SK-N-MC (cell line): ENCODE results near the gene PSG11.
"Not testable (repeated sequence)": the region's sequence is repeated elsewhere in the genome, so short reads cannot be mapped to it uniquely, and the experiment has no call there.

Source experiments
- DNase-seq: peaks from one replicate; pipeline ENCODE4 v3.0.0-alpha.2; 2011; ENCODE audit warnings: low read depth, low spot score
- H3K27ac ChIP-seq: fragments of 200-600 bp; sonication (generic); 2 replicates; pipeline ENCODE4 v1.5.1; 2016; ENCODE audit warnings: mixed run types
- H3K36me3 ChIP-seq: fragments of 200-600 bp; sonication (generic); 2 replicates; pipeline ENCODE4 v1.6.1; 2017; ENCODE audit warnings: antibody characterized with exemption, low read length, mixed read lengths; ENCODE audit not compliant: insufficient read depth
- H3K4me3 ChIP-seq: fragments of 200-600 bp; sonication (generic); 2 replicates; pipeline ENCODE4 v1.5.1; 2016
- H3K9ac ChIP-seq: fragments of 200-600 bp; sonication (generic); 2 replicates; pipeline ENCODE4 v1.8.0; 2017; ENCODE audit warnings: mixed run types, mixed read lengths; ENCODE audit not compliant: insufficient read length
- H3K9me3 ChIP-seq: fragments of 200-600 bp; sonication (generic); 2 replicates; pipeline ENCODE4 v1.6.1; 2017; ENCODE audit warnings: low read depth, mild to moderate bottlenecking, antibody characterized with exemption, low read length, moderate library complexity, mixed read lengths
- EZH2 ChIP-seq: fragments of 200-600 bp; sonication (generic); IDR thresholded peaks from one replicate; pipeline ENCODE4 v1.6.1; 2017; ENCODE audit warnings: antibody characterized with exemption
- FOXP2 ChIP-seq: optimal IDR thresholded peaks from 2 replicates; pipeline ENCODE3; 2011; ENCODE audit warnings: mild to moderate bottlenecking, moderate library complexity; ENCODE audit not compliant: insufficient read depth; ENCODE audit errors: extremely low read length, control extremely low read depth
- POLR2AphosphoS5 ChIP-seq: IDR thresholded peaks from 2 replicates; pipeline ENCODE4 v1.6.1; 2012; ENCODE audit warnings: mild to moderate bottlenecking, low read depth, low read length, borderline replicate concordance

Gene PSG11

GRCh38 chr19:43019588-43019987, 6.7 kb downstream of the PSG11 start:
- H3K9ac ChIP-seq, H3K36me3 ChIP-seq, H3K27ac ChIP-seq, H3K9me3 ChIP-seq, DNase-seq, H3K4me3 ChIP-seq: not testable (repeated sequence)

- H3K27ac ChIP-seq, H3K9me3 ChIP-seq, H3K9ac ChIP-seq, H3K36me3 ChIP-seq, DNase-seq, H3K4me3 ChIP-seq: not testable (repeated sequence)
Observed at GRCh38 chr19:43005841-43006240, 20.4 kb downstream of the PSG11 start.

- not testable (repeated sequence) for H3K27ac ChIP-seq, H3K9ac ChIP-seq, H3K4me3 ChIP-seq, H3K9me3 ChIP-seq, DNase-seq, H3K36me3 ChIP-seq
Observed at GRCh38 chr19:43004846-43005245, 21.4 kb downstream of the PSG11 start.

GRCh38 chr19:43003634-43004033, 22.6 kb downstream of the PSG11 start:
- H3K4me3 ChIP-seq, DNase-seq, H3K27ac ChIP-seq, H3K9me3 ChIP-seq, H3K36me3 ChIP-seq, H3K9ac ChIP-seq: not testable (repeated sequence)

DNA sequence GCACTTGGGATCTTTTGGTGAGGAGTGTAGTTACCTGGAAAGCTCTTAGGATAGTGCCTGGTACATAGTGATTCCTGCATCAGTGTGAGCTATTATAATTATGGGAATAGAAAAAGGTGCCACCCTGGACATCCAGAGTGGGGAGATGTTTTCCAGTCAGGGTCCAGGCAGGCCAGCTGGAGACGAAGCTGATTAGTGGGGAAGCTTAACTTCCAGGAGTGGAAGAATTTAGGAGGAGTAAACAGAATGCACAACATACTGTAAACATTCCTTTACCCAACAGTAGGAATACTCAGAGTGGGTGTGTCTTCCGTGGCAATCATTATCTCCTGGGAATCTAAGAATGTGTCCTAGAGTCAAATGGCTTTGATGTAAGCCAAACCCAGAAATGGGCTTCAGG, 23.3 kb downstream of the PSG11 start:
- H3K9me3 ChIP-seq, DNase-seq, H3K4me3 ChIP-seq, H3K36me3 ChIP-seq, H3K27ac ChIP-seq, H3K9ac ChIP-seq: not testable (repeated sequence)

DNA sequence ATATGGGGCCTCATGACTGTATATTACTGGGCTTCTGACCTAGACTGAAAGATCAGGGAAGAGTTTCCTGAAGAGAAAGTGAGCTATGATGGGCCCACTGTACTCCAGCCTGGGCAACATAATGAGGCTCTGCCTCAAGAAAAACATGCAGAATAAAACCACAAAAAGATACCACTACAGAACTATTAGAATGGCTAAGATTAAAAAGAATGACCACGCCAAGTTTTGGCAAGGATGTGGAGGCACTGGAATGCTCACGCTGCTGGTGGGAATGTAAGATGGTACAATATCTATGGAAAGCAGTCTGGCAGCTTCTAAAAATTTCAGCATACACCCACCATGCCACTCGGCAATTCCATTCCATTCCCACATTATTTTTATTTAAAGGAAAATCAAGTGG, 30.1 kb downstream of the PSG11 start:
- not testable (repeated sequence) for H3K36me3 ChIP-seq, H3K27ac ChIP-seq, H3K9ac ChIP-seq, DNase-seq, H3K4me3 ChIP-seq, H3K9me3 ChIP-seq

- DNase-seq, H3K36me3 ChIP-seq, H3K9ac ChIP-seq, H3K9me3 ChIP-seq, H3K27ac ChIP-seq, H3K4me3 ChIP-seq: not testable (repeated sequence)
Observed at GRCh38 chr19:42992029-42992604, 34.2 kb downstream of the PSG11 start.

DNA sequence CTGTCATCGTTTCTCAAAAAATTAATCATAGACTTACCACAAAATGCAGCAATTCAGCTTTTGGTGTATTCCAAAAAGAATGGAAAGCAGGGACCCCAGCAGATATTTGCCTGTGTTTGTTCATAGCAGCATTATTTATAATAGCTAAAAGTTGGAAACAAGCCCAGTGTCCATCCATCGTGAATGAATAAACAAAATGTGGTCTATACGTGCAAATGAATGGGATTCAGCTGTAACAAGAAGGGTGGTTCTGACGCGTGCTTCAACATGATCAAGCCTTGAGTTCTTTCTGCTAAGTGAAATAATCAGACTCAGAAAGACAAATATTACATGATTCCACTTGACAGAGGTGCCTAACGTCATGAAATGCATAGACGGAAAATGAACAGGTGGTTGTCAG, 36.4 kb downstream of the PSG11 start:
- no peaks in the 10 kb centered on the region for H3K36me3 ChIP-seq
- H3K27ac ChIP-seq, result no peak overlapping the region
- H3K9ac ChIP-seq, result no peak overlapping the region
- no peaks in the 10 kb centered on the region for H3K9me3 ChIP-seq
- H3K4me3 ChIP-seq, result no peak overlapping the region
- no peak for DNase-seq
- TF ChIP-seq POLR2AphosphoS5, result no peak
- TF ChIP-seq FOXP2, result no peak
- TF ChIP-seq EZH2, result no peak

DNA sequence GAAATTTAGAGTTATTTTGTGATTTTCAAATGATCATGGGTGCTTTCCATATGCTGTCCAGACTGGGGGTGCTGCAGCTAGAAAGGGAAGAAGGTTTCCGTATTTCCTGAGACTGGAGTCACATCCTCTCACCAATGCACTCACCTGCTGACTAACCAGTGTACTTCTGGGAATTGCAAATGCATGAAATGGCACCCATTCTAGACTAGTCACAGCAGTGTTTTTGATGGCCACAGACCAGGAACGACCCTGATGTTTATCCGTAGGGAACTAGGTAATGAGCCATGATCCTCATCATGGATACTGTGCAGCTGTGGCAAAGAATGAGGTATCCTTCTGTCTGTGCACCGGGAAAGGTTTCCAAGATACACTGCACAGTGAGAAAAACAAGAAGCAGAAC, 37.1 kb downstream of the PSG11 start:
- not testable (repeated sequence) for H3K9ac ChIP-seq, H3K9me3 ChIP-seq, H3K4me3 ChIP-seq, H3K36me3 ChIP-seq, DNase-seq, H3K27ac ChIP-seq

DNA sequence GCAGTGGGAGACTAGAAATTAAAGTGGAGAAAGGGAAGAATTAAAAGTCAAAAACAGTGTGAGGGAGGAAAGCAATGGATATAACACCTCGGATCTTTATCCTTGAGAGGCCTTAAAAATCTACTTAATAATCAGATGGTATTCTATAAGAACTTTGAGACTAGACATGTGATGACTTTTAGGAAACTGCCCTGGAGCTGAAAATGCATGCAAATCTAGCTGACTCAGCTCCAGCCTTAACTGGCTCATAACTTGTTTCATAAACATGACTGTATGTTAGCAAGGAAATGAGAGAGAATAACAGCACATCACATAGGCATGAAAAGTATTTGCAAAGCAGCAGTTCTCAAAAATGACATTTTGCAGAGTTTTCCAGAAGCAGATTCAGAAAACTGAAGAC, 38.1 kb downstream of the PSG11 start:
- H3K27ac ChIP-seq, H3K36me3 ChIP-seq, H3K9ac ChIP-seq, DNase-seq, H3K4me3 ChIP-seq, H3K9me3 ChIP-seq: not testable (repeated sequence)

DNA sequence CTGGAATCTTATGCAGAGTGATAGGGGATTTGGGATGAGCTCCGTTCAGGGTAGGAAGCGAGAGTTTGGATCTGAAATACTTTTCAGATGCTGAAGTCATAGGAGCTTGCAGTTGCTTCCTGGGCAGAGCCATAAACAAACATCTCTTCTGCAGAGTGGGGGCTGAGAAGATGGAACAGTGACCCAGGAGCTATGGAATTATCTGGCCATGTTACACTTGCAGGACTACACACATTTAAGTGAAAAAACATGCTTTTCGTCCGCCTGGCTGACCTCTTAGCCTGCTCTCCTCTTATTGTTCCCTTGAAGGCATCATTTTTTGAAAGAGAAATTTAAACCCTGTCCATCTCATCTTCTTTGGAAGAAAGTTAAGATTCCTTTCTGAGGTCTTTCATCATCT, 40.7 kb downstream of the PSG11 start:
- TF ChIP-seq EZH2 (no peak), FOXP2 (no peak), POLR2AphosphoS5 (no peak)
- no peak overlapping the region for H3K27ac ChIP-seq
- no peak for DNase-seq
- H3K4me3 ChIP-seq, result no peak overlapping the region
- H3K9me3 ChIP-seq, result no peaks in the 10 kb centered on the region
- no peaks in the 10 kb centered on the region for H3K36me3 ChIP-seq
- H3K9ac ChIP-seq, result no peak overlapping the region

GRCh38 chr19:42982111-42982510, 44.2 kb downstream of the PSG11 start:
- DNase-seq, H3K4me3 ChIP-seq, H3K27ac ChIP-seq: not testable (repeated sequence)

GRCh38 chr19:42971451-42971850, 54.8 kb downstream of the PSG11 start:
- DNase-seq, H3K36me3 ChIP-seq, H3K27ac ChIP-seq, H3K9me3 ChIP-seq, H3K4me3 ChIP-seq, H3K9ac ChIP-seq: not testable (repeated sequence)

More at GRCh38 chr19:42982111-42982510, 44.2 kb downstream of the PSG11 start:
- not testable (repeated sequence) for H3K36me3 ChIP-seq, H3K9ac ChIP-seq, H3K9me3 ChIP-seq
